Activated naive CD4-positive, alpha-beta T cell (primary cell): ENCODE results near the gene SND1.

ENCODE experiments used
- DNase-seq, 4 experiments: peaks; one replicate each; lab custom pipeline; 2025; lab: John Stamatoyannopoulos, UW

Gene SND1

GRCh38 chr7:127730658-127731276 is 78.8 kb downstream of the SND1 start:
- no peak for DNase-seq

- DNase-seq = no peak
Measured at GRCh38 chr7:127731431-127732080, 79.6 kb downstream of the SND1 start.

GRCh38 chr7:127732306-127732705 is 80.3 kb downstream of the SND1 start:
- DNase-seq = no peak

- DNase-seq = no peak
Measured at GRCh38 chr7:127733986-127734385, 82.0 kb downstream of the SND1 start.

- no peak for DNase-seq
Measured at GRCh38 chr7:127736511-127736910, 84.5 kb downstream of the SND1 start.

GRCh38 chr7:127738859-127739258 is 86.9 kb downstream of the SND1 start:
- DNase-seq = no peak

- DNase-seq = no peak
Measured at GRCh38 chr7:127741764-127742375, 89.9 kb downstream of the SND1 start.

GRCh38 chr7:127745445-127745844 is 93.5 kb downstream of the SND1 start:
- no peak for DNase-seq

GRCh38 chr7:127751062-127751461 is 99.1 kb downstream of the SND1 start:
- DNase-seq = no peak

GRCh38 chr7:127751490-127752448 is 99.8 kb downstream of the SND1 start:
- DNase-seq = no peak

GRCh38 chr7:127752829-127753228 is 100.8 kb downstream of the SND1 start:
- DNase-seq = no peak

GRCh38 chr7:127754457-127754856 is 102.5 kb downstream of the SND1 start:
- no peak for DNase-seq

- DNase-seq = no peak
Measured at GRCh38 chr7:127755521-127755920, 103.5 kb downstream of the SND1 start.

- DNase-seq = no peak
Measured at GRCh38 chr7:127755965-127756364, 104.0 kb downstream of the SND1 start.

GRCh38 chr7:127758105-127758504 is 106.1 kb downstream of the SND1 start:
- DNase-seq = no peak

- DNase-seq = no peak
Measured at GRCh38 chr7:127758845-127759244, 106.9 kb downstream of the SND1 start.

GRCh38 chr7:127759945-127760421 is 108.0 kb downstream of the SND1 start:
- DNase-seq = no peak

- DNase-seq = no peak
Measured at GRCh38 chr7:127760436-127761031, 108.5 kb downstream of the SND1 start.

- no peak for DNase-seq
Measured at GRCh38 chr7:127761196-127761595, 109.2 kb downstream of the SND1 start.

GRCh38 chr7:127764681-127765080 is 112.7 kb downstream of the SND1 start:
- no peak for DNase-seq

GRCh38 chr7:127765150-127765549 is 113.2 kb downstream of the SND1 start:
- no peak for DNase-seq
